Astrocyte of the cerebellum (primary cell): ENCODE results near the gene CCER1.

Source experiments
- DNase-seq: peaks from one replicate; pipeline ENCODE4 v3.0.0-alpha.2; 2011; ENCODE audit warnings: low read depth
- H3K4me3 ChIP-seq: 2 replicates; pipeline ENCODE4 v1.5.1; 2011; ENCODE audit warnings: mild to moderate bottlenecking, low read depth, low read length, moderate library complexity
- in situ Hi-C: cut with HindIII; loops from 2 replicates; pipeline ENCODE4 v1.10.0; 2017; ENCODE audit warnings: low sequenced_read_pairs
- TF ChIP-seq, protein P1 (sequence below): IDR thresholded peaks from 2 replicates; pipeline ENCODE4 v1.5.1; 2012; ENCODE audit warnings: low read length, low read depth, moderate library complexity, mild to moderate bottlenecking; ENCODE audit errors: missing control alignments

Gene CCER1

DNA sequence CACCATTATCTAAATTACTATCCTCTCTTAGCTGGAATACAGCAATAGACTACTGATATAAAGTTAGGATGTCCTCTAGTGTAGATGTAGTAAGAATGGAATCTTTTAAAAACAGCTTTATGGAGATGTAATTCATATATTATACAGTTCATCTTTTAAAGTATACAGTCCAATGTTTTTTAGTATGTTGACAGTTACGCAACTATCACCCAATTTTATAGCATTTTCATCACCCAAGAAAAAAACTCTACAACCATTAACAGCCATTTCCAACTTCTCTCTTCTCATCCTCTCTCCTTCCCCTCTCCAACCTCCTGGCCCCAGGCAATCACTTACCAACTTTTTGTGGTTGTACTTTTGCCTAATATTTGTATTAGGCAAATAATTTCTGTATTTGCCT lies 27.2 kb upstream of the CCER1 start:
- no peak for DNase-seq
- in situ Hi-C loops: loop anchor here (25.0 kb wide), 1 partner anchor 355 kb away; no protein-coding TSS in a partner anchor
- H3K4me3 ChIP-seq: no peak overlapping the region
- TF ChIP-seq, protein P1, sequence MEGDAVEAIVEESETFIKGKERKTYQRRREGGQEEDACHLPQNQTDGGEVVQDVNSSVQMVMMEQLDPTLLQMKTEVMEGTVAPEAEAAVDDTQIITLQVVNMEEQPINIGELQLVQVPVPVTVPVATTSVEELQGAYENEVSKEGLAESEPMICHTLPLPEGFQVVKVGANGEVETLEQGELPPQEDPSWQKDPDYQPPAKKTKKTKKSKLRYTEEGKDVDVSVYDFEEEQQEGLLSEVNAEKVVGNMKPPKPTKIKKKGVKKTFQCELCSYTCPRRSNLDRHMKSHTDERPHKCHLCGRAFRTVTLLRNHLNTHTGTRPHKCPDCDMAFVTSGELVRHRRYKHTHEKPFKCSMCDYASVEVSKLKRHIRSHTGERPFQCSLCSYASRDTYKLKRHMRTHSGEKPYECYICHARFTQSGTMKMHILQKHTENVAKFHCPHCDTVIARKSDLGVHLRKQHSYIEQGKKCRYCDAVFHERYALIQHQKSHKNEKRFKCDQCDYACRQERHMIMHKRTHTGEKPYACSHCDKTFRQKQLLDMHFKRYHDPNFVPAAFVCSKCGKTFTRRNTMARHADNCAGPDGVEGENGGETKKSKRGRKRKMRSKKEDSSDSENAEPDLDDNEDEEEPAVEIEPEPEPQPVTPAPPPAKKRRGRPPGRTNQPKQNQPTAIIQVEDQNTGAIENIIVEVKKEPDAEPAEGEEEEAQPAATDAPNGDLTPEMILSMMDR: no peak

DNA sequence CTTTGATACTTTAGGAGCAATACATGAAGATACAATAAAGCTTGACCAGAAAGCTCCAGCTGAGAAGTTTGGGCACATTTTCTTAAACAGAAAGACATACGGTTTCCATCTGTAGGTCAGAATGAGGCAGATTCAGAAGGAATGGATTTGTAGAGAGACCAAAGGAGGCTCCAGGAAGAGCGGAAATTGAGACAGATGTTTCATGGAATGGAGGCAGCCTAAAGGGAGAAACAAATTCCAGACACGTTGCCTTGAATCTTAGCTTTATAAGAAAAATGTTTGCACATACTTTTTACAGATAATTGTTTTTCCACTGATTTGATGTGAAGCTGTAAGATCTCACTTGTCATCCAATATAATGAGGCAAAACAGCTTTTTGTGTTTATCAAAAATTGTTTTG lies 25.0 kb upstream of the CCER1 start:
- DNase-seq: no peak
- TF ChIP-seq, protein P1: no peak
- in situ Hi-C loops: loop anchor here (25.0 kb wide), 1 partner anchor 357 kb away; no protein-coding TSS in a partner anchor
- no peak overlapping the region for H3K4me3 ChIP-seq

DNA sequence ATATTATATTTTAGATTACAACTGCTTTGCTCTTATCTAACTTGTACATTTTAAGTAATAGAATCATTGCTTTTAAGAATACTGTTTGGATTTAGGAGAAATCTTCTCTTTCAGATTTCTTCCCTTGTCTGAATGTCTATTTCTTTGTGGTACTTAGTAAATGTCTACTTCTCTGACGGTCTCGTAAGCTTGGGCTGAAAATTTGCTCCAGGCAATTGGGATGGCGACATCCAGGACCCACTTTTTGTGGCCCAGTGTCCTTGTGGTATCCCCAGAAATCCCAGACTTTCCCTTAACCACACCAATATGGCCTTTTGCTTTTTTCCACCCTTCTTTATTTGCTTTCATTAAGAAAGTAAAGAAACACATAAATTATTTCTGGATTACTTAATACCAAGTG lies 24.0 kb upstream of the CCER1 start:
- DNase-seq: no peak
- in situ Hi-C loops: loop anchor here (25.0 kb wide), 1 partner anchor 358 kb away; no protein-coding TSS in a partner anchor
- TF ChIP-seq, protein P1: no peak
- H3K4me3 ChIP-seq: no peak overlapping the region

DNA sequence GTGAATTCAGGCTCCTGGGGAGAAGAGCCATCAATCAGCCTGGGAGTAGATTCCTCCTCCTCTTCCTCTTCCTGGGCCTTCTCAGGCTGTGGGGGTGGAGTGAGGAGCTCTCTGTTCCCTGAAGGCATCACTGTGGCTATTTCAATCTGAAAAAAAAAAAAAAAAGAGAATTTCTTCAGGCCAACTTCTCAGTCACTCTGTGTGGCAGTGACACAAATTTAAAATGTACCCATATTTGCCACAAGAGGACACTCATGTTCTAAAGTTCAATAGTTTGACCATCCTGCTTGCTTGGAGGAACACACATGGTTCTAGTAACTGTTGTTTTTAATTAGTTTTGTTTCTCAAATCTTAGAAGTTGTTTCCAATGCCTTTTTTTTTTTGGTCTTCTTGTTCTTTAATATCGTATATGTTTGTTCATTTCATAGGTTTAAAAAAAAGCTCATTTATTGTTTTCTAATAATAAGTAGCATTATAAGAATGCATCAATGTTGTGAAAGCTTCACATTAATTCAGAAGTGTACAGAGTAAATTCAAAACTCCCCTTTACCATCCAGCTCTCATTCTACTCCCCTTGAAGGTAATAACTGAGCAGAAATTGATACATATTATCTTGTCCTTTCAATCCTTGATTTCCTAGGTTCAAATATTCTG lies 23.3 kb upstream of the CCER1 start:
- TF ChIP-seq, protein P1: peak; percentile 68
- peak; percentile 62 for DNase-seq
- H3K4me3 ChIP-seq: no peak overlapping the region
- in situ Hi-C loops: loop anchor here (25.0 kb wide), 1 partner anchor 359 kb away; no protein-coding TSS in a partner anchor

DNA sequence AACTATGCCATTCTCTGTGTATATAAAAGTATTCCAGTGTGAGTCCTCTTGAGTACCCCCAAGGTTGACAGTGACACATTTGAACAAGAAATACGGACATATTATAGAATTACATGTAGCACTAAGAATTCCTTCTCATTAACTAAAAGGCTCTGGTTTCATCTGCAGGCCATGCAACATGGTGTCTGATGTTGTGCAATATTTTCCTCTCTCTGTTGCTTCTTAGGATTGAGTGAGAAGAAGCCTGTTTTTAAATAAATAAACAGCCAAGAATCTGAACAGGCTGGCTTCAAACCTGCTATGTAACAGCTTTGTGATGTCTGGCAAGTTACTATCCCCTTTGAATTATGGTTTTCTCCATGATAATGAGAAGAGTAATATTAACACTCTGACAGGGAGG lies 22.2 kb upstream of the CCER1 start:
- H3K4me3 ChIP-seq: no peak overlapping the region
- TF ChIP-seq, protein P1: no peak
- no peak for DNase-seq
- in situ Hi-C loops: loop anchor here (25.0 kb wide), 1 partner anchor 360 kb away; no protein-coding TSS in a partner anchor

DNA sequence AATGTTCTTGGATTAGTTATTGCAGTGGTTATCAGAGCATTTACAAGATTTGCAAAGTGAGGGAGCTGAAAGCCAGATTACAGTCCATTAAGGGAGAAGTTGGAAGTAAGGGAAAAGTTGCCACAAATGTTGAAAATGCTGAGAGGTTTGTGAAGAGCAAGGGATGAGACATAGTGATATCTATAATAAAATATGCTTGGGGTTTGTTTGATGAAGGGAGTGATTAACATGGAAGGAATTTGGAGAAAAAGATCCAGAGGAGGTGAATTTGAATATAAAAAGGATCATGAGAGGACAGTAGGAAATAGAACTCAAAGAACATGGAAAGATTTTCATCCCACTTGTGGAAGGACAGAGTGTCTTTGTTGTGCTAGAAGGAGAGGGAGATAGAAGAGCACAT lies 19.3 kb upstream of the CCER1 start:
- TF ChIP-seq, protein P1: no peak
- no peak overlapping the region for H3K4me3 ChIP-seq
- no peak for DNase-seq
- in situ Hi-C loops: no loop called here
